Gastrocnemius medialis (tissue), 4 donors: ENCODE data around the gene SLC9A7.

Experiments
- POLR2A ChIP-seq, 2 donors: fragments of 450-650 bp; IDR thresholded peaks; one replicate each; pipeline ENCODE4 v1.6.1; 2017; ENCODE audit warnings: antibody characterized with exemption in 2 of 2, mild to moderate bottlenecking in 2 of 2, moderate library complexity in 2 of 2
- TF ChIP-seq, protein P1 (sequence below), 5 experiments: fragments of 450-650 bp in 3 of 5; fragments of 200-600 bp in 2 of 5; sonication (generic) in 2 of 5; IDR thresholded peaks in 4 of 5; conservative IDR thresholded peaks in 1 of 5; 1 replicate in 4 of 5; 2 replicates in 1 of 5; pipeline ENCODE4 v1.5.1; 2016 to 2019; ENCODE audit warnings: antibody characterized with exemption in 5 of 5, mild to moderate bottlenecking in 3 of 5, moderate library complexity in 3 of 5

DNA sequence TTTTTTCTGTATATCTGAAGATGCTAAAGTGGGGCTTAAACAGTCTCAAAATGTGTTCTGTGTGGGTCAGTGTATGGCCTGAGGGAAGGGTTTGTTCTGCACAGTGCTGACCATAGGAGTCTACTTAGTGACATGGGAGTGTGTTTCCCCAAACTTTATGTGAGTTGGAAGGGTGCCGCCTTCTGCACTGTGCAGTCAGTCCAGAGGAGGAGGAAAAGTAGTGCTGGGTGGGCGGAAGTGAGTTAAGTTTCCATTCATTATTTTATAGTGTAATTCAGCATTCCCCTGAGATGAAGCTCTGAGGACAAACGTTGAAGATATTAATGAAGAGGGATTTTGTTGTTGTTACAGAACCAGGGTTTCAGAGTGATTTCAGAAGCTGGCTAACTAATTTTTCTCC is 182.5 kb downstream of the SLC9A7 start:
- TF ChIP-seq, protein P1, sequence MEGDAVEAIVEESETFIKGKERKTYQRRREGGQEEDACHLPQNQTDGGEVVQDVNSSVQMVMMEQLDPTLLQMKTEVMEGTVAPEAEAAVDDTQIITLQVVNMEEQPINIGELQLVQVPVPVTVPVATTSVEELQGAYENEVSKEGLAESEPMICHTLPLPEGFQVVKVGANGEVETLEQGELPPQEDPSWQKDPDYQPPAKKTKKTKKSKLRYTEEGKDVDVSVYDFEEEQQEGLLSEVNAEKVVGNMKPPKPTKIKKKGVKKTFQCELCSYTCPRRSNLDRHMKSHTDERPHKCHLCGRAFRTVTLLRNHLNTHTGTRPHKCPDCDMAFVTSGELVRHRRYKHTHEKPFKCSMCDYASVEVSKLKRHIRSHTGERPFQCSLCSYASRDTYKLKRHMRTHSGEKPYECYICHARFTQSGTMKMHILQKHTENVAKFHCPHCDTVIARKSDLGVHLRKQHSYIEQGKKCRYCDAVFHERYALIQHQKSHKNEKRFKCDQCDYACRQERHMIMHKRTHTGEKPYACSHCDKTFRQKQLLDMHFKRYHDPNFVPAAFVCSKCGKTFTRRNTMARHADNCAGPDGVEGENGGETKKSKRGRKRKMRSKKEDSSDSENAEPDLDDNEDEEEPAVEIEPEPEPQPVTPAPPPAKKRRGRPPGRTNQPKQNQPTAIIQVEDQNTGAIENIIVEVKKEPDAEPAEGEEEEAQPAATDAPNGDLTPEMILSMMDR (IDR thresholded peaks at IDR 0.05 in 4 of 5, conservative IDR thresholded peaks at IDR 0.05 in 1 of 5), result no peak
- TF ChIP-seq POLR2A (IDR thresholded peaks at IDR 0.05), result no peak
